ENCODE data around the gene LRRC51. TPM values are rescaled to one million over a fixed set of nuclear protein-coding genes. Genes with fewer than 3 reads are reported as not detected.

LRRC51 gene
- total and polyA plus RNA-seq, 2 donors (not counting 1 experiment from before 2014, with no cell fraction given), result 5.0 to 6.9 TPM

- H3K79me2 ChIP-seq (ENCODE audit: control insufficient read depth, insufficient read depth, low read length), result no peaks in the 10 kb centered on the region
- no peaks in the 10 kb centered on the region for H3K27me3 ChIP-seq (ENCODE audit: control insufficient read depth, insufficient read depth, low read length)
- no peak overlapping the region for H3K4me3 ChIP-seq (replicated peaks in 1 of 4; ENCODE audit: control extremely low read depth in 1 of 4, insufficient read depth in 1 of 4, low read depth in 3 of 4, low read length in 4 of 4)
- H3K4me2 ChIP-seq (ENCODE audit: extremely low read depth, insufficient read depth, low read length), result no peak overlapping the region
- no peak for TF ChIP-seq CTCF (conservative IDR thresholded peaks at IDR 0.05 in 1 of 2, IDR thresholded peaks at IDR 0.05 in 1 of 2; ENCODE audit: low read depth in 1 of 2, low read length in 2 of 2)
- no peak for TF ChIP-seq EZH2 (IDR thresholded peaks at IDR 0.05; ENCODE audit: low read length, missing control alignments)
- no peaks in the 10 kb centered on the region for H3K36me3 ChIP-seq (ENCODE audit: control insufficient read depth, insufficient read depth, low read length)
- H4K20me1 ChIP-seq (ENCODE audit: control insufficient read depth, extremely low read depth, insufficient read depth, low read length), result no peaks in the 10 kb centered on the region
- no peak overlapping the region for H2AFZ ChIP-seq (ENCODE audit: low read length)
- no peak for DNase-seq (ENCODE audit: low read depth in 2 of 2)
- no peaks in the 10 kb centered on the region for H3K9me3 ChIP-seq (ENCODE audit: control insufficient read depth, insufficient read depth, low read depth, low read length)
- H3K27ac ChIP-seq (ENCODE audit: insufficient read depth, low read length), result no peak overlapping the region
- no peak overlapping the region for H3K9ac ChIP-seq (ENCODE audit: insufficient read depth, low read length)
- no peaks in the 10 kb centered on the region for H3K4me1 ChIP-seq (ENCODE audit: control insufficient read depth, extremely low read depth, insufficient read depth, low read length)
Observed at GRCh38 chr11:72136684-72137262, 56.1 kb downstream of the LRRC51 start.

GRCh38 chr11:72138821-72139390, 58.3 kb downstream of the LRRC51 start:
- no peaks in the 10 kb centered on the region for H3K9me3 ChIP-seq (ENCODE audit: control insufficient read depth, insufficient read depth, low read depth, low read length)
- no peak overlapping the region for H3K4me3 ChIP-seq (replicated peaks in 1 of 4; ENCODE audit: control extremely low read depth in 1 of 4, insufficient read depth in 1 of 4, low read depth in 3 of 4, low read length in 4 of 4)
- no peaks in the 10 kb centered on the region for H3K4me1 ChIP-seq (ENCODE audit: control insufficient read depth, extremely low read depth, insufficient read depth, low read length)
- H3K79me2 ChIP-seq (ENCODE audit: control insufficient read depth, insufficient read depth, low read length), result no peaks in the 10 kb centered on the region
- no peaks in the 10 kb centered on the region for H4K20me1 ChIP-seq (ENCODE audit: control insufficient read depth, extremely low read depth, insufficient read depth, low read length)
- no peak overlapping the region for H3K27ac ChIP-seq (ENCODE audit: insufficient read depth, low read length)
- no peak for DNase-seq (ENCODE audit: low read depth in 2 of 2)
- no peak overlapping the region for H3K4me2 ChIP-seq (ENCODE audit: extremely low read depth, insufficient read depth, low read length)
- H3K27me3 ChIP-seq (ENCODE audit: control insufficient read depth, insufficient read depth, low read length), result no peaks in the 10 kb centered on the region
- TF ChIP-seq EZH2 (IDR thresholded peaks at IDR 0.05; ENCODE audit: low read length, missing control alignments) (no peak), CTCF (conservative IDR thresholded peaks at IDR 0.05 in 1 of 2, IDR thresholded peaks at IDR 0.05 in 1 of 2; ENCODE audit: low read depth in 1 of 2, low read length in 2 of 2) (no peak)
- no peak overlapping the region for H2AFZ ChIP-seq (ENCODE audit: low read length)
- no peak overlapping the region for H3K9ac ChIP-seq (ENCODE audit: insufficient read depth, low read length)
- H3K36me3 ChIP-seq (ENCODE audit: control insufficient read depth, insufficient read depth, low read length), result no peaks in the 10 kb centered on the region

GRCh38 chr11:72139500-72139899, 58.9 kb downstream of the LRRC51 start:
- no peaks in the 10 kb centered on the region for H3K9me3 ChIP-seq (ENCODE audit: control insufficient read depth, insufficient read depth, low read depth, low read length)
- no peak overlapping the region for H3K4me3 ChIP-seq (replicated peaks in 1 of 4; ENCODE audit: control extremely low read depth in 1 of 4, insufficient read depth in 1 of 4, low read depth in 3 of 4, low read length in 4 of 4)
- peaks cover 3% of the 10 kb centered on the region for H3K4me1 ChIP-seq (ENCODE audit: control insufficient read depth, extremely low read depth, insufficient read depth, low read length)
- no peaks in the 10 kb centered on the region for H4K20me1 ChIP-seq (ENCODE audit: control insufficient read depth, extremely low read depth, insufficient read depth, low read length)
- TF ChIP-seq EZH2 (IDR thresholded peaks at IDR 0.05; ENCODE audit: low read length, missing control alignments) (no peak), CTCF (conservative IDR thresholded peaks at IDR 0.05 in 1 of 2, IDR thresholded peaks at IDR 0.05 in 1 of 2; ENCODE audit: low read depth in 1 of 2, low read length in 2 of 2) (no peak)
- no peaks in the 10 kb centered on the region for H3K79me2 ChIP-seq (ENCODE audit: control insufficient read depth, insufficient read depth, low read length)
- no peaks in the 10 kb centered on the region for H3K36me3 ChIP-seq (ENCODE audit: control insufficient read depth, insufficient read depth, low read length)
- H3K9ac ChIP-seq (ENCODE audit: insufficient read depth, low read length), result no peak overlapping the region
- no peak overlapping the region for H3K4me2 ChIP-seq (ENCODE audit: extremely low read depth, insufficient read depth, low read length)
- no peak overlapping the region for H2AFZ ChIP-seq (ENCODE audit: low read length)
- no peak for DNase-seq (ENCODE audit: low read depth in 2 of 2)
- no peaks in the 10 kb centered on the region for H3K27me3 ChIP-seq (ENCODE audit: control insufficient read depth, insufficient read depth, low read length)
- no peak overlapping the region for H3K27ac ChIP-seq (ENCODE audit: insufficient read depth, low read length)
